H9 (cell line): Measurements from ENCODE around the gene TMEM171. TPM values are rescaled to one million over a fixed set of nuclear protein-coding genes. Genes with fewer than 3 reads are reported as not detected.

Experiments used
- DNase-seq: peaks from one replicate; pipeline ENCODE4 v3.0.0-alpha.2; 2017
- H2AFZ ChIP-seq: one replicate; pipeline ENCODE4 v1.6.1; 2013; ENCODE audit warnings: mild to moderate bottlenecking, low read length, control low read depth, moderate library complexity
- H2AK5ac ChIP-seq: 2 replicates; pipeline ENCODE4 v1.6.1; 2013; ENCODE audit warnings: low read length, control low read depth, mixed read lengths; ENCODE audit not compliant: insufficient read length
- H2BK120ac ChIP-seq: one replicate; pipeline ENCODE4 v1.6.1; 2013; ENCODE audit warnings: low read depth, mild to moderate bottlenecking, low read length, control low read depth, inconsistent platforms; ENCODE audit not compliant: poor library complexity, severe bottlenecking
- H2BK12ac ChIP-seq: 2 replicates; pipeline ENCODE4 v1.6.1; 2013; ENCODE audit warnings: low read length, control low read depth, mixed read lengths, low read depth; ENCODE audit not compliant: insufficient read length
- H2BK15ac ChIP-seq: 2 replicates; pipeline ENCODE4 v1.6.1; 2013; ENCODE audit warnings: low read depth, low read length, control low read depth
- H2BK20ac ChIP-seq: one replicate; pipeline ENCODE4 v1.6.1; 2013; ENCODE audit warnings: low read depth, mild to moderate bottlenecking, low read length, control low read depth, inconsistent platforms; ENCODE audit not compliant: poor library complexity, severe bottlenecking
- H2BK5ac ChIP-seq: 2 replicates; pipeline ENCODE4 v1.6.1; 2013; ENCODE audit warnings: low read length, control low read depth, mixed read lengths; ENCODE audit not compliant: insufficient read length
- H3K14ac ChIP-seq: 2 replicates; pipeline ENCODE4 v1.6.1; 2013; ENCODE audit warnings: low read length, control low read depth; ENCODE audit not compliant: insufficient read depth
- H3K18ac ChIP-seq: 2 replicates; pipeline ENCODE4 v1.6.1; 2013; ENCODE audit warnings: low read depth, mild to moderate bottlenecking, mixed read lengths, low read length, control low read depth; ENCODE audit not compliant: insufficient read length
- H3K23ac ChIP-seq: 2 replicates; pipeline ENCODE4 v1.6.1; 2013; ENCODE audit warnings: low read length, control low read depth, mixed read lengths, low read depth; ENCODE audit not compliant: insufficient read length
- H3K23me2 ChIP-seq: 2 replicates; pipeline ENCODE4 v1.6.1; 2013; ENCODE audit warnings: low read depth, mild to moderate bottlenecking, mixed read lengths, low read length, control low read depth; ENCODE audit not compliant: insufficient read length, poor library complexity, severe bottlenecking
- H3K27ac ChIP-seq: 2 replicates; pipeline ENCODE4 v1.5.1; 2013; ENCODE audit warnings: low read length, control low read depth, mixed read lengths, low read depth; ENCODE audit not compliant: insufficient read length
- H3K27me3 ChIP-seq: 2 replicates; pipeline ENCODE4 v1.6.1; 2013; ENCODE audit warnings: low read length, control low read depth, inconsistent platforms; ENCODE audit not compliant: insufficient read depth
- H3K4ac ChIP-seq: 2 replicates; pipeline ENCODE4 v1.6.1; 2013; ENCODE audit warnings: low read depth, mild to moderate bottlenecking, control low read depth, inconsistent platforms, low read length, moderate library complexity
- H3K4me1 ChIP-seq: 2 replicates; pipeline ENCODE4 v1.6.1; 2013; ENCODE audit warnings: low read length, control low read depth, inconsistent platforms; ENCODE audit not compliant: insufficient read depth
- H3K4me2 ChIP-seq: 2 replicates; pipeline ENCODE4 v1.6.1; 2013; ENCODE audit warnings: low read length, control low read depth, mixed read lengths; ENCODE audit not compliant: insufficient read length, insufficient read depth
- H3K56ac ChIP-seq: 2 replicates; pipeline ENCODE4 v1.6.1; 2013; ENCODE audit warnings: low read depth, mild to moderate bottlenecking, mixed read lengths, low read length, control low read depth; ENCODE audit not compliant: insufficient read length
- H3K79me1 ChIP-seq: 2 replicates; pipeline ENCODE4 v1.6.1; 2013; ENCODE audit warnings: low read depth, mild to moderate bottlenecking, moderate library complexity, low read length, control low read depth, inconsistent platforms; ENCODE audit not compliant: insufficient read depth, poor library complexity, severe bottlenecking
- H3K79me2 ChIP-seq: 2 replicates; pipeline ENCODE4 v1.6.1; 2013; ENCODE audit warnings: low read length, control low read depth, inconsistent platforms; ENCODE audit not compliant: insufficient read depth
- H3K9ac ChIP-seq: 2 replicates; pipeline ENCODE4 v1.6.1; 2013; ENCODE audit warnings: low read length, control low read depth, mixed read lengths; ENCODE audit not compliant: insufficient read length; ENCODE audit errors: extremely low read depth
- H3K9me3 ChIP-seq: one replicate; pipeline ENCODE4 v1.6.1; 2013; ENCODE audit warnings: low read depth, low read length, inconsistent platforms; ENCODE audit not compliant: control insufficient read depth
- H3T11ph ChIP-seq: one replicate; pipeline ENCODE4 v1.6.1; 2013; ENCODE audit warnings: mild to moderate bottlenecking, low read length, control low read depth, inconsistent platforms
- H4K20me1 ChIP-seq: one replicate; pipeline ENCODE4 v1.6.1; 2013; ENCODE audit not compliant: control insufficient read depth, insufficient read length, insufficient read depth
- H4K5ac ChIP-seq: 2 replicates; pipeline ENCODE4 v1.6.1; 2013; ENCODE audit warnings: low read depth, mild to moderate bottlenecking, mixed read lengths, low read length, control low read depth; ENCODE audit not compliant: insufficient read length
- H4K8ac ChIP-seq: replicated peaks from 2 replicates; pipeline ENCODE4 v1.6.1; 2013; ENCODE audit warnings: low read length, control low read depth, mixed read lengths, low read depth; ENCODE audit not compliant: insufficient read length
- H4K91ac ChIP-seq: 2 replicates; pipeline ENCODE4 v1.6.1; 2013; ENCODE audit warnings: low read depth, mild to moderate bottlenecking, moderate library complexity, mixed read lengths, low read length, control low read depth; ENCODE audit not compliant: insufficient read length
- H3K27ac Mint-ChIP-seq, 3 experiments: 2 replicates in 2 of 3; 3 replicates in 1 of 3; pipeline ENCODE4 v1.8.0; 2020 to 2021; ENCODE audit warnings: mixed read lengths in 3 of 3, mild to moderate bottlenecking in 1 of 3, moderate library complexity in 1 of 3
- H3K27me3 Mint-ChIP-seq: 2 replicates; pipeline ENCODE4 v1.8.0; 2021; ENCODE audit warnings: low read depth, mild to moderate bottlenecking, moderate library complexity, mixed read lengths
- H3K36me3 Mint-ChIP-seq, 3 experiments: 2 replicates in 2 of 3; 3 replicates in 1 of 3; pipeline ENCODE4 v1.8.0; 2020 to 2021; ENCODE audit warnings: low read depth in 3 of 3, mixed read lengths in 3 of 3; ENCODE audit not compliant: insufficient read depth in 1 of 3
- H3K4me1 Mint-ChIP-seq, 2 experiments: 2 replicates each; pipeline ENCODE4 v1.8.0; 2020; ENCODE audit warnings: mixed read lengths in 2 of 2
- H3K4me3 Mint-ChIP-seq, 2 experiments: 2 replicates in 1 of 2; 3 replicates in 1 of 2; pipeline ENCODE4 v1.8.0; 2020 to 2021; ENCODE audit warnings: mild to moderate bottlenecking in 2 of 2, mixed read lengths in 2 of 2, moderate library complexity in 1 of 2
- H3K9me3 Mint-ChIP-seq, 2 experiments: 2 replicates in 1 of 2; 3 replicates in 1 of 2; pipeline ENCODE4 v1.8.0; 2020; ENCODE audit warnings: mild to moderate bottlenecking in 2 of 2, mixed read lengths in 2 of 2, moderate library complexity in 1 of 2
- CTCF ChIP-seq: fragments of 200-600 bp; sonication (generic); conservative IDR thresholded peaks from 3 replicates; pipeline ENCODE4 v1.8.0; 2021; ENCODE audit warnings: antibody characterized with exemption, mild to moderate bottlenecking
- WGBS: extraction: QIAGEN DNeasy Blood & Tissue Kit; methylation state at CpG from one replicate; pipeline ENCODE4 v1.1.7; 2013; ENCODE audit warnings: missing lambda C conversion rate, low lambda C conversion rate, mixed read lengths; ENCODE audit not compliant: insufficient read length; ENCODE audit errors: extremely low coverage; 5-methylcytosine and 5-hydroxymethylcytosine counted together
- total RNA-seq: library from RNA; stranded (reverse); gene quantifications from 2 replicates; pipeline ENCODE4 v1.2.1, GENCODE V29; 2021

TMEM171 gene
- total RNA-seq, 1 experiment from 2014 or later, result 0.42 TPM

GRCh38 chr5:73116506-73116905, 3.9 kb upstream of the TMEM171 start:
- H3K36me3 Mint-ChIP-seq, result no peaks in the 10 kb centered on the region; a peak in 1 of 7 replicates
- Histone ChIP-seq H3K4ac (no peak overlapping the region), H3K9ac (no peak overlapping the region), H3K18ac (no peak overlapping the region), H2AK5ac (no peak overlapping the region), H3K4me1 (no peaks in the 10 kb centered on the region), H4K20me1 (no peaks in the 10 kb centered on the region), H3K4me2 (no peak overlapping the region), H2BK12ac (no peak overlapping the region), H4K5ac (no peak overlapping the region), H3K23me2 (peaks cover 10% of the 10 kb centered on the region), H3K27me3 (peaks cover 11% of the 10 kb centered on the region; the same call in 1 of the 2 replicates), H2AFZ (no peak overlapping the region), H4K91ac (no peak overlapping the region), H3T11ph (no peak overlapping the region), H4K8ac (no peak overlapping the region), H3K23ac (no peak overlapping the region), H2BK5ac (no peak overlapping the region), H3K79me1 (no peaks in the 10 kb centered on the region), H2BK20ac (no peak overlapping the region), H3K27ac (no peak overlapping the region), H2BK15ac (no peak overlapping the region), H3K14ac (no peak overlapping the region), H3K56ac (no peak overlapping the region), H3K79me2 (no peaks in the 10 kb centered on the region), H3K9me3 (no peaks in the 10 kb centered on the region), H2BK120ac (no peak overlapping the region)
- no peak for DNase-seq
- H3K9me3 Mint-ChIP-seq, result peaks cover 0 to 3% of the 10 kb centered on the region in 2 experiments; a peak in 3 of 5 replicates
- peaks cover 17% of the 10 kb centered on the region in 2 experiments for H3K4me1 Mint-ChIP-seq
- no peak overlapping the region for H3K4me3 Mint-ChIP-seq
- no peak overlapping the region for H3K27ac Mint-ChIP-seq
- no CpG with 5 or more reads among the region's 2 CpGs for WGBS
- TF ChIP-seq CTCF, result no peak
- H3K27me3 Mint-ChIP-seq, result peaks cover 48% of the 10 kb centered on the region
